HG02610 (cell line): ENCODE data around the gene NDUFA11.
"Not testable (repeated sequence)": the region's sequence is repeated elsewhere in the genome, so short reads cannot be mapped to it uniquely, and the experiment has no call there.

Experiments
- ATAC-seq: cut with Tn5 transposase; IDR thresholded peaks from one replicate; pipeline ENCODE4 v1.9.1; 2021; ENCODE audit warnings: mild to moderate bottlenecking, moderate library complexity; ENCODE audit not compliant: unreplicated experiment

NDUFA11 gene

DNA sequence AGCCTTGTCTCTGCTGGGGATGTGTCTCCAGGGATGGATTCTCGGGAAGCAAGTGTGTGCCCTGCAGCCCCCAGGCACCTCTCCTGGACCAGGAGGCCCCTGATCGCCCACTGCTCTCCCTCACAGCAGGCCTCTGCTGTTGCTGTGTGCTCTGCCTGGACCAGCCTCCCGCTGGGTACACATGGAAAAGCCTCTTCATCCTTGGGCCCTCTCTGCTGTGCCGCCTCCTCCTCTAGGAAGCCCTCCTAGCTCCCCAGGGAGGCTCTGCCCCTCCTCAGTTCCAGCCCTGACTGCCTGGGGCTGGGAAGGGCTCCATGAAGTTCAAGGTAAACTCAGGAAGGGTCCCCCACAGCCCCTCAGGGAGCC, 12.0 kb downstream of the NDUFA11 start:
- ATAC-seq = no peak

DNA sequence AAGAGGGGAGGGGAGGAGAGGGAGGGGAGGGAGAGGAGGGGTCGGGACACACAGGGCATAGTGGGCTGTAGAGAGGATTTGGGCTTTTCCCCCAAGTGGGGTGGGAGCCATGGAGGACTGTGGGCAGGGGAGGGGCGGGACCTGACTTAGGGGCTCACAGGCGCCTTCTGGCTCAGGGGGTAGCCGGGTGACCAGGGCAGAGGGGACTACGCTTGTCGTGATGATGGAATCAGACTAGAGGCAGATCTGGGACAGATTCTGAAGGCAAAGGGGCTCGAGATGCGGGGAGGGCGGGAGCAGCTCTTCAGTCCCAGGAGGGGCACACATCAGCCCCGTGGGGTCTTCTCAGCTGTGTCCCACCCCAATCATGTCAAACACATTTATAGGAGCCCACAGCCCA, 13.5 kb downstream of the NDUFA11 start:
- ATAC-seq = no peak

DNA sequence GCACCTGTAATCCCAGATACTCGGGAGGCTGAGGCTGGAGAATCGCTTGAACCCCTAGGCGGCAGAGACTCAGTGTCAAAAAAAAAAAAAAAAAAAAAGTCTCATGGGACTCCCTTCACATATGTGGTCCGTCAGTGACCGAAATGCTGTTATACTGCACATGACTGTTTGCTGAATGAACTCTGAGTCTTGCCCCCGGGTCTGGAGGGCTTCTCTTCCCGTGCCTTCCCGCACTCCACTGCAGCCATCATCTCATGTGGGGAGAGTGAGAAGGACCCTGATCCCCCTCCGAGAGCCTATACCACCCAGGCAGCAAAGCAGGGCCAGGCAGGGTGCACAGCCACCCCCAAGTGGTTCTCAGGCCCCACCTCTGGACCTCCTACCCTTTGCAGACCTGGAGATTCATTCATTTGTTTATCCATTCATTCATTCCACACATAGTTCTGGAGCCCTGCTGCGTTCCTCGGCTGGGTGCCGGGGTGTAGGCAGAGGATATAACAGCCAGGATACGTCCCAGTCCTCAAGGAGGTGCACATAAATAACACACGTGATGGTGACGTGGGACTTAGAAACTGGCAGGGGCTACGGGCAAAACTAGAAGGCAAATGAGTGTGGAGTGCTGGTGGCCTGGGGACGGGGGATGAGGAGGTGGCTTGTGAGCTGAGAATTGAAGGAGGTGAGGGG, 14.2 kb downstream of the NDUFA11 start:
- no peak for ATAC-seq

DNA sequence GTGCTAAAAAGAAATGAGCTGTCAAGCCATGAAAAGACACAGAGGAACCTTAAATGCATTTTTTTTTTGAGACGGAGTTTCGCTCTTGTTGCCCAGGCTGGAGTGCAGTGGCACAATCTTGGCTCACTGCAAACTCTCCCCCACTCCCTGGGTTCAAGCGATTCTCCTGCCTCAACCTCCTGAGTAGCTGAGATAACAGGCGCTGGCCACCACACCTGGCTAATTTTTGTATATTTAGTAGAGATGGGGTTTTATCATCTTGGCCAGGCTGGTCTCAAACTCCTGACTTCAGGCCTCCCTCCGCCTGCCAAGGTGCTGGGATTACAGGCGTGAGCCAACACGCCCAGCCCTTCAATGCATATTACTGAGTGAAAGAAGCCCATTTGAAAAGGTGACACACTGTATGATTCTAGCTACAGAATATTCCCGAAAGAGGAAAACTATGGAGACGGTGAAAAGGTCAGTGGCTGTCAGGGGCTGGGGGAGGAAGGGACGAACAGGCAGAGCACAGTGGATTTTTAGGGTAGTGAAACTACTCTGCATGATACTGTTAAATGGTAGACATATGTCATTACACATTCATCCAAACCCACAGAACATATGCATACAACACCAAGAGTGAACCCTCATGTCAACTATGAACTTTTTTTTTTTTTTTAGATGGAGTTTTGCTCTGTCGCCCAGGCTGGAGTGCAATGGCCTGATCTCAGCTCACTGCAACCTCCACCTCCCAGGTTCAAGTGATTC, 19.4 kb downstream of the NDUFA11 start:
- not testable (repeated sequence) for ATAC-seq

DNA sequence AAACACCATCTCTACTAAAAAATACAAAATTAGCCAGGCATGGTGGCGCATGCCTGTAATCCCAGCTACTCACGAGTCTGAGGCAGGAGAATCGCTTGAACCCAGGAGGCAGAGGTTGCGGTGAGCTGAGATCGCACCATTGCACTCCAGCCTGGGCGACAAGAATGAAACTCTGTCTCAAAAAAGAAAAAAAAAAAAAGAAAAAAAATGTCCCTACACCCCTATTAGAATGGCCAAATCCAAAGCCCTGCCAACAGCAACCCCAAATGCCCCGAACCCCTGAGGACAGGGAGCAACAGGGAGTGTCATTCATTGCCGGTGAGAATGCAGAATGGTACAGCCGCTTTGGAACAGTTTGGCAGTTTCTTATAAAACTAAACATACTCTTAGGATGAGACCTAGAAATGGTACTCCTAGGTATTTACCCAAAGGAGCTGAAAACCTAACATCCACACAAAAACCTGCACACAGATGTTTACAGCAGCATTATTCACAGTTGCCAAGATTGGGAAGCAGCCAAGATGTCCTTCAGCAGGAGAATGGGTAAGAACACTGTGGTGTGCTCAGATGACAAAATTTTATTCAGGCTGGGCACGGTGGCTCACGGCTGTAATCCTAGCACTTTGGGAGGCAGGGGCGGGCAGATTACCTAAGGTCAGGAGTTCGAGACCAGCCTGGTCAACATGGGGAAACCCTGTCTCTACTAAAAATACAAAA, 20.3 kb downstream of the NDUFA11 start:
- not testable (repeated sequence) for ATAC-seq

DNA sequence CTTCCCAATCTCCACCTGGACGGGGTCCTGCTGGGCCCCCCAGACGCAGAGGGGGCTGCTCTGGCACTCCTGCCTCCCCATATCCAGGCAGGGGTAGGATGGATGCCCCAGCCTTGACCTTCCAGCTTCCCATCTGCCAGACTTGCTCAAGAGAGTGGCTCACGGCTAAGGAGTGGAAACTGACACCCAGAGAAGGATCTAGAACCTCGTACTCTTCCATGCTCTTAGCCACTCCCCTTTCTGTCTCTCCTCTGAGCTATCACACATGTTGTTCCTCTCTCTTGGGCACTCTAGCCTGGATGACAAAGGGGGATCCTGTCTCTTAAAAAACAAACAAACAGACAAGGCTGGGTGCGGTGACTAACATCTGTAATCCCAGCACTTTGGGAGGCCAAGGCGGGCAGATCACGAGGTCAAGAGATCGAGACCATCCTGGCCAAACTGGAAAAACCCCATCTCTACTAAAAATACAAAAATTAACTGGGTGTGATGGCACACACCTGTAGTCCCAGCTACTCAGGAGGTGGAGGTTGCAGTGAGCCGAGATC, 21.1 kb downstream of the NDUFA11 start:
- no peak for ATAC-seq

DNA sequence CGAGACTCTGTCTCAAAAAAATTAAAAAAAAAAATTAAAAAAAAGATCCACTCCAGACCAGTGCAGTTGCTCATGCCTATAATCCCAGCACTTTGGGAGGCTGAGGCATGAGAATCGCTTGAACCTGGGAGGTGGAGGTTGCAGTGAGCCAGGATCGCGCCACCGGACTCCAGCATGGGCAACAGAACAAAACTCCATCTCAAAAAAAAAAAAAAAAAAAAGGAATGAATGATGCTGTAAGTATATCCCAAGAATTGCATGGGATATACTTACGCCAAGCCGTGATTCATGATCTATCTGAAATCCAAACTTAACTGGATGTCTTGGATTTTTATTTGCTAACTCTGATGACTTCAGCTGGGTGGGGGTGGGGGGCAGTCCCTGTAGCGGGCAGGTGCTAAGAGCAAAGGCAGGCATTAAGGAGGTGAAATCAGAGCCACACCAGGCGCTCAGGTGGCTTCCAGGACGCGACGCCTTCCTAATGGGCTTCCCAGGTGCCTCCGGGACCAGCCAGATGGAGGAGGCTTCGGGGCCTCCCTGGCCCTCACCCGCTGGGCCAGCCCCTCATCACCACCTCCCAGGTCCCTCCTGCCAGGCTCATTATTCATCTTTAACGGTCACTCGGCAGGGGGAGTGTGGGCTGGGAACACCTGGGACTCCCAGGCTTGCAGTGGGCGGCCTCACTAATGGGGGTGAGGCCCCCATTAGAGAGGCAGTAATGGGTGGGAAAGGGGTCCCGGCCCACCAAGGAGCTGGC, 21.9 kb downstream of the NDUFA11 start:
- ATAC-seq = no peak

DNA sequence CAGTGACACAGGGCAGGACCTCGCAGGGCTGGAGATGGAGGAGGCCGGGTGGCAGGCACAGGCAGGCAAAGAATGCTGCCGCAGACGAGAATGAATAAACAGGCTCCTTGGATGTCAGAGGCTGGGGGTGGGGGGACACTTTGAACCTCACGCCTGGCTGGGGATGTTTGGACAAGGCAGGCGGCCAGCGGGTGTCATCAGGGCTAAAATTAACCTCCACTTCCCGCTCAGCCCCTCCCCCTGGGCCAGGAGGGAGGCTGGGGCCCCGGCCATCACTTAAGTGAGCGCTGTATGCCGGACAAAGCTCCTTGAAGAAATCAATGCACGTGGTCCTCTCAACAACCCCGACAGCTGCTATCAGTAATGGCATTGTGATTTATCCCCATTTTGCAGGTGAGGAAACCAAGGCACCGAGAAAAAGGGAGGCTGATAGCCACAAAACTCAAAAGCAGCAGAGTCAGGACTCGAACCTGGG, 22.9 kb downstream of the NDUFA11 start:
- ATAC-seq = no peak

DNA sequence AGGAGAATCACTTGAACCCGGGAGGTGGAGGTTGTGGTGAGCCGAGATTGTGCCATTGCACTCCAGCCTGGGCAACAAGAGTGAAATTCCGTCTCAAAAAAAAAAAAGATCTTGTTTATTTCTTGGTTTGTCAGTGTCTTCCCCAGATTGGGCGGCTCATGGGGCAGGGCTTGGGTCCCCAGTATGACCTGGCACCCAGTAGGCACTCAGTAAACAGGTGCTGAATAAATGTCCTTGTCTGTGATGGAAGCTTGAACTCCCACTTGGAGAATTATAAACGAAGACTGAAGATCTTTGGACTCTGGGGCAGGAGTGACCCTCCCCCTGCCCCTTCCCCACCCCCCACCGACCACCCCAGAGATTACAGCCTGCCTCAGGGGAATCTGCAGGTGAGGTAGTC, 23.4 kb downstream of the NDUFA11 start:
- ATAC-seq = no peak

DNA sequence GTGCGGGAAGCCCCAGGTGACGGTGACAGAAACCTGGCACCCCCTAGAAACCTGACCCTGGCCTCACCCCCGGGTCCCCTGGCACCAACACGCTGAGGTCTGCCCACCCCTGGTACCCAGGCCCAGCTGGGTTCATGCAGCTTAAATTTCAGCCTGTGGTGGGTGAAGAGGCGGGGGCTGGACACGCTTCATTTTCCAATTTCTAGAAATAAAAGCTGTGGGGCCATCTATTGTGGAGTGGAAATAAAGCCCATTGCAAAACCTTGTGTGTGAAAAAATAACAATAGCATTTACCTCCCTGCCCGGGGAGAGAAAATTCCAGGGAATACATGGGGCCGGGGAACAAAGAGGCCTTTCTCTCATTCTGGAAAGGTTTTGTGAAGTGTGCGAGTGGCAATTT, 25.7 kb downstream of the NDUFA11 start:
- ATAC-seq = no peak

DNA sequence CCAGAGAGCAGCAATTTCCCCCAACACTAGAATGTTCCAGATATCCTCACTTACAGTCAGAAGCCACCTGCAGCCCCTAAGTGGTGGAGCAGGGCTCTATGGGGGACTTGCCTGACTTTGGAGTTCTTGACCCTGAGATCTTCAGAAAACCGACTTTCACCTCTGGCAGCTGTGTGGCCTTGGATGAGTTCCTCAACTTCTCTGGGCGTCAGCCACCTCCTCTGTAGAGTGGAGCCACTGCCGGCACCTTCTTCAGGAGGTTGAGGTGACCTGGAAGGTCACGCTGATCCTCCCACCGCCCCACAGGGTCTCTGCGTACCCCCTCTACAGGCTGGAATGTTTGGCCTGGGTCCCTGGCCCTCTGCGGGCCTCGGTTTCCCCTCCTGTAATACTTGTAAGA, 26.2 kb downstream of the NDUFA11 start:
- ATAC-seq = no peak

DNA sequence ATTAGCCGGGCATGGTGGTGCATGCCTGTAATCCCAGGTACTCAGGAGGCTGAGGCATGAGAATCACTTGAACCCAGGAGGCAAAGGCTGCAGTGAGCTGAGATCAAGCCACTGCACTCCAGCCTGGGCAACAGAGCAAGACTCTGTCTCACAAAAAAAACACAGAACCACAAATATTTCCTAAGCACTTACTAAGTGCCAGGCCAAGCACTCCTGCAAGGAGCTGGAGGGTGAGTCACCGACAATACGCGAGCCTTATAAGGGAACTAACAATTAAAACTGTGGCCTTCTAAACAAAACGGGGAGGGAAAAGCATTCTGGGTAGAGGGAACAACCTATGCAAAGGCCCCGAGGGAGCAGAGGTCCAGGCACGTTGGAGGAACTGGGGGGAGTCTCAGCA, 29.1 kb downstream of the NDUFA11 start:
- not testable (repeated sequence) for ATAC-seq

DNA sequence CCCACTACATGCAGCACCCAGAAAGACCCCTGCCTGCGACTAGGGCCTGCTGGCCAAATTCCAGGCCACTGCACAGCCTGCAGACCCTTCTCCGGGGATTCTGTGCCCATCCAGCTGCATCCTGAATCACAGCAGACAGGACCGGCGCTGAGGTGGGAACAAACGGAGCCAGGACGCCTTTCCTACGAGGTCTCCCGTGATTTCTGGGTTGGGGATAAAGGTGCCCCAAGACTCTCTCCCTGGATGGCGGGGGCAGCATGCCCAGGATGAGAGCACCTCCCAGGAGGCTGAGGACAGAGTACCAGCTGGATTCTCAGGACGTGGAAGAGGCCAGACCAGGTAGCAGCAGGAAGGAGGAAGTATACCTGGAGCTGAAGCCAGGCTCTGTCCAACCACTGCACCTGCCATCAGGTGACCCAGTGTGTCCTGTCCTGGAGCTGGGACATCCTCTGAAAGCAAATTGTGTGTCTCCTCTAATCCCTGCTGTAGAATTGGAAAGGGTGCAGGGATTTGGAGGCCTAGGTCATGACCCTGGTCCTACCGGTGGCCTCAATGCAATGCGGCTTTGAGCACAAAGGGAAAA, 29.9 kb downstream of the NDUFA11 start:
- ATAC-seq = no peak

DNA sequence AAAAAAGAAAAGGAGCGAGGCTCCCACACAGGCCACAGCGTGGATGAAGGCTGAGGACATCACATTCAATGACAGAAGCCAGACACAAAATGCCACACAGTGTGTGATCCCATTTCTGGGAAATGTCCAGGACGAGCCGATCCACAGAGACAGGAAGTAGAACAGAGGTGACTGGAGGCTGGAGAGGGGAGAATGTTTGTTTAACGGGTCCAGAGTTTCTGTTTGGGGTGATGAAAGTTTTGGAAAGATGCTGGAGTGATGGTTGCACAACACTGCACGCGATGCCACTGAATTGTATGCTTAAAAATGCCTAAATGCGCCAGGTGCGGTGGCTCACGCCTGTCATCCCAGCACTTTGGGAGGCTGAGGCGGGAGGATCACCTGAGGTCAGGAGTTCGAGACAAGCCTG, 32.6 kb downstream of the NDUFA11 start:
- no peak for ATAC-seq

DNA sequence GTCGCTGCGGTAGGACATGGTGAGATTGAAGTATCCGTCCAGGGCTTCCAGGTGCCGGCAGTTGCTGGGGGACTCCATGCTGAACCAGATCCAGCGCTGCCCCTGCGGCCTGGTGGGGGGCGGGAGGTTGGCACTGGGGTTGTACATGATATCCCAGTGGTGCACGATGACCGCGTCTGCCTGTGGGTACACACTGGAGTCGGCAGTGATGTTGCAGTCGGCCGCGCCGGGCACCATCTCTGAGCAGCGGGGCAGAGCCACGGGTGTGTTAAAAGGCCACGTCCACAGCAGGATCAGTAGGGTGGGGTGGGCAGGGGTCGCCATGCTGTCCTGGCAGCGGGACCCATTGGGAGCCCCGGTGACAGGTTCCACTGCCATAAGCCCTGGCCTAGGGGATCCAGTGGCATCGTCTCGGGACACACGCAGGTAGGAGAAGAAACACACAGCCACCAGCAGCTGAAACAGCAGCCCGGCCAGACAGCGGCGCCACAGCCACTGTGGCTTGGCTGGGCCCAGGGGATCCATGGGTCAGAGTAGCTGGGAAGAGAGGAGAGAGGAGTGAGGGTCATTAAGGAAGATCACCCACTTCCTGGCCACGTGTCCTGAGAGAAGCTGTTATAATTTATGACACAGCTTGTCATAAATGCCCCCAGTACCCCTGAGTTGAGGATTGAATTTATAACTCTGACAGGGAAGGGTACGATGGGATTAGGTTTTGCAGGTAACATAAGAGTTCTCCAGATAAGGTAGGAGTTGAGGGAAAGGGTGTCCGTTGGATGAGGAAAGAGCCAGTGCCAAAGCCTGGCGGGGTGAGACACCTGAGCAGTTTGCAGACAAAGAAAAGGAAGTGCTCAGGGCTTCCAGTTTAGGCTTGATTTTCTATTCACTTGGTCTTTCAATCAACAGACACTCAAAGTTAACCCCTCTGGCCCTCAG, 36.1 kb downstream of the NDUFA11 start:
- ATAC-seq = no peak

DNA sequence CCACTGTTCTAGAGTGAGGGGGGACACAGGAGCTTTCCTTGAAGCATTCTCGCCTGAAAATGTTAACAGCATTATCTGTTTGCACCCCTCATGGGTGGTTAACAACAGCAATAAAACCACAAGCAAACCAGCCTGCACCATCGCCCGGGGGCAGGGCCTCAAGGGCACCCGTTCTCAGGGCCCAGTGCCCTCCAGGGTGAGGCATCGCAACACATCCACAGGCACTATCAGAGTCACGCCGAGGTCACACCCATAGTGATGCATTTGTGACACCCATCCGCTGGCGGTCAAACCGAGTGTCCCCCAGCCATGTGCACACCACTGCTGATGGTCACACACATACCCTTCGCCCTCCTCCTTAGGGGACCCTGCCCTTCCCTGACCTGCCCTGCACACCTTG, 37.8 kb downstream of the NDUFA11 start:
- no peak for ATAC-seq

DNA sequence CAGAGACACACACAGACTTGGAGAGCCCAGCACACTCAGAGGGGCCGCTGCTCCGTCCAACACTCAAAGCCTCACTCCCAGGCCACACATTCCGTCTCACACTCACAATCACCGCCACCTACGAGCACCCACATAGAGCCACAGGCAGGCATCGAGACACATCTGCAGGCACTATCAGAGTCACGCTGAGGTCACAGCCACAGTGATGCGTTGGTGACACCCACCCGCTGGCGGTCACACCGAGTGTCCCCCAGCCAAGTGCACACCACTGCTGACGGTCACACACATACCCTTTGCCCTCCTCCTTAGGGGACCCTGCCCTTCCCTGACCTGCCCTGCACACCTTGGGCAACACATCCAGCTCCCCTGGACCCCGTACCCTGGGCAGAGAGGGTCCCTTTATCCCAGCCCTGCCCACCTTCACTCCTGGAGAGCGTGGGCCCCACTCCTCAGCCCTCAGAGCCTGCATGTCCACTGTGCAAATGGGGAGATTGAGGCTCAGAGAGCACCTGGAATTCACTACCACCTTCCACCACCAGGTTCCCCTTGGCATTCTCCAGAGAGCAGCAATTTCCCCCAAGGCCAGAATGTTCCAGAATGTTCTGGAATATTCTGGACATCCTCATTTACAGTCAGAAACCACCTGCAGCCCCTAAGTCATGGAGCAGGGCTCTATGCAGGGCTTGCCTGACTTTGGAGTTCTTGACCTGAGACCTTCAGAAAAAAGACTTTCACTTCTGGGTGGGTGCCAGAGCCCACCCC, 38.7 kb downstream of the NDUFA11 start:
- no peak for ATAC-seq

DNA sequence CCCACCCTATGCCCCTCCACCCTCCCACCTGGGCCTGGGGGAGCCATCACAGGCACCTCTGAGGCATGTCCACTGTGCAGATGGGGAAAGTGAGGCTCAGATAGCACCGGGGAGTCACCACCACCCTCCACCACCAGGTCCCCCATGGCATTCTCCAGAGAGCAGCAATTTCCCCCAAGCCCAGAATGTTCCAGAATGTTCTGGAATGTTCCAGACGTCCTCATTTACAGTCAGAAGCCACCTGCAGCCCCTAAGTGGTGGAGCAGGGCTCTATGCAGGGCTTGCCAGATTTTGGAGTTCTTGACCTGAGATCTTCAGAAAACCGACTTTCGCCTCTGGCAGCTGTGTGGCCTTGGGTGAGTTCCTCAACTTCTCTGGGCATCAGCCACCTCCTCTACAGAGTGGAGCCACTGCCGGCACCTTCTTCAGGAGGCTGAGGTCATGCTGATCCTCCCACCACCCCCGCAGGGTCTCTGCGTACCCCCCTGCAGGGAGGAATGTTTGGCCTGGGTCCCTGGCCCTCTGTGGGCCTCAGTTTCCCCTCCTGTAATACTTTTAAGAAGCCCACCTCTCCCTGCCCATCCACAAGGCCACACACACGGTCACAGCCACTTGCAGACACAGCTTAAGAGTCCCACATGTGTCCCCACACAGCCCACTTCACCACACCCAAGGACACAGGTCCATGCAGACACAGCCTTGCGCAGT, 39.4 kb downstream of the NDUFA11 start:
- ATAC-seq = no peak
